MM.1S (cell line): ENCODE results near the gene C19orf44.

Source experiments
- DNase-seq: peaks from one replicate; pipeline ENCODE4 v3.0.0-alpha.2; 2015
- H2AFZ ChIP-seq: fragments of 300-600 bp; sonication (generic); 2 replicates; pipeline ENCODE4 v1.6.0; 2016; ENCODE audit warnings: antibody characterized with exemption, low read length
- H3F3A ChIP-seq: fragments of 300-600 bp; sonication (generic); 2 replicates; pipeline ENCODE4 v1.6.1; 2016; ENCODE audit warnings: mild to moderate bottlenecking, antibody characterized with exemption, low read length, moderate library complexity, mixed read lengths; ENCODE audit not compliant: insufficient read depth
- H3K27ac ChIP-seq: fragments of 300-600 bp; sonication (generic); 2 replicates; pipeline ENCODE4 v1.5.1; 2016; ENCODE audit warnings: mild to moderate bottlenecking, low read length
- H3K27me3 ChIP-seq: fragments of 300-600 bp; sonication (generic); replicated peaks from 2 replicates; pipeline ENCODE4 v1.6.0; 2016; ENCODE audit warnings: low read length; ENCODE audit not compliant: insufficient read depth
- H3K36me3 ChIP-seq: fragments of 300-600 bp; sonication (generic); replicated peaks from 2 replicates; pipeline ENCODE4 v1.6.1; 2016; ENCODE audit warnings: mild to moderate bottlenecking, low read length, mixed read lengths; ENCODE audit not compliant: insufficient read depth
- H3K4me1 ChIP-seq: fragments of 300-600 bp; sonication (generic); 2 replicates; pipeline ENCODE4 v1.6.1; 2016; ENCODE audit warnings: low read length, mixed read lengths
- H3K4me2 ChIP-seq: fragments of 300-600 bp; sonication (generic); 2 replicates; pipeline ENCODE4 v1.6.0; 2016; ENCODE audit warnings: low read depth, low read length
- H3K4me3 ChIP-seq: fragments of 300-600 bp; sonication (generic); 2 replicates; pipeline ENCODE4 v1.5.1; 2016; ENCODE audit warnings: low read length, mixed read lengths
- H3K79me2 ChIP-seq: fragments of 300-600 bp; sonication (generic); 2 replicates; pipeline ENCODE4 v1.6.1; 2016; ENCODE audit warnings: mixed run types, low read length, mixed read lengths
- H3K9ac ChIP-seq: fragments of 300-600 bp; sonication (generic); 2 replicates; pipeline ENCODE4 v1.6.1; 2016; ENCODE audit warnings: low read length, mixed read lengths
- H3K9me2 ChIP-seq: fragments of 300-600 bp; sonication (generic); replicated peaks from 2 replicates; pipeline ENCODE4 v1.6.1; 2016; ENCODE audit warnings: mild to moderate bottlenecking, low read length, mixed read lengths; ENCODE audit not compliant: insufficient read depth
- H3K9me3 ChIP-seq: fragments of 300-600 bp; sonication (generic); replicated peaks from 2 replicates; pipeline ENCODE4 v1.6.1; 2016; ENCODE audit warnings: mild to moderate bottlenecking, low read length, mixed read lengths; ENCODE audit not compliant: insufficient read depth
- H4K20me1 ChIP-seq: fragments of 300-600 bp; sonication (generic); 2 replicates; pipeline ENCODE4 v1.6.1; 2016; ENCODE audit warnings: mild to moderate bottlenecking, low read length, moderate library complexity, mixed read lengths; ENCODE audit not compliant: insufficient read depth
- CTCF ChIP-seq: fragments of 300-600 bp; sonication (generic); IDR thresholded peaks from 2 replicates; pipeline ENCODE4 v1.5.1; 2016; ENCODE audit warnings: antibody characterized with exemption, low read length, mixed read lengths
- EZH2 ChIP-seq: fragments of 300-600 bp; sonication (generic); optimal IDR thresholded peaks from 2 replicates; pipeline ENCODE3; 2017; ENCODE audit warnings: low read depth, mild to moderate bottlenecking, antibody characterized with exemption, low read length, mixed read lengths
- EZH2phosphoT487 ChIP-seq: fragments of 300-600 bp; sonication (generic); IDR thresholded peaks from 2 replicates; pipeline ENCODE4 v1.6.1; 2018; ENCODE audit warnings: antibody characterized with exemption, low read length

Gene C19orf44

GRCh38 chr19:16455489-16455888 is 40.7 kb upstream of the C19orf44 start:
- Histone ChIP-seq H4K20me1 (peaks cover 17% of the 10 kb centered on the region), H3K79me2 (peaks cover 94% of the 10 kb centered on the region), H3K27ac (no peak overlapping the region), H2AFZ (no peak overlapping the region), H3F3A (no peaks in the 10 kb centered on the region), H3K4me1 (no peaks in the 10 kb centered on the region), H3K4me2 (no peak overlapping the region), H3K27me3 (no peaks in the 10 kb centered on the region), H3K9ac (no peak overlapping the region), H3K4me3 (no peak overlapping the region), H3K9me2 (no peaks in the 10 kb centered on the region), H3K36me3 (no peaks in the 10 kb centered on the region), H3K9me3 (no peaks in the 10 kb centered on the region)
- no peak for TF ChIP-seq CTCF
- no peak for TF ChIP-seq EZH2phosphoT487
- TF ChIP-seq EZH2: no peak
- no peak for DNase-seq

GRCh38 chr19:16456652-16457194 is 39.5 kb upstream of the C19orf44 start:
- H4K20me1 ChIP-seq: peaks cover 17% of the 10 kb centered on the region
- no peaks in the 10 kb centered on the region for H3K36me3 ChIP-seq
- H3F3A ChIP-seq: no peaks in the 10 kb centered on the region
- no peak for DNase-seq
- no peak overlapping the region for H3K9ac ChIP-seq
- H3K9me2 ChIP-seq: no peaks in the 10 kb centered on the region
- H3K4me3 ChIP-seq: no peak overlapping the region
- H3K27me3 ChIP-seq: no peaks in the 10 kb centered on the region
- H3K79me2 ChIP-seq: peaks cover 95% of the 10 kb centered on the region
- no peak overlapping the region for H3K27ac ChIP-seq
- H3K4me1 ChIP-seq: no peaks in the 10 kb centered on the region
- no peak overlapping the region for H2AFZ ChIP-seq
- no peak for TF ChIP-seq EZH2phosphoT487
- no peak for TF ChIP-seq CTCF
- TF ChIP-seq EZH2: no peak
- H3K4me2 ChIP-seq: no peak overlapping the region
- no peaks in the 10 kb centered on the region for H3K9me3 ChIP-seq

GRCh38 chr19:16457195-16457953 is 38.8 kb upstream of the C19orf44 start:
- Histone ChIP-seq H3K9ac (no peak overlapping the region), H3F3A (no peaks in the 10 kb centered on the region), H3K4me1 (no peaks in the 10 kb centered on the region), H4K20me1 (peaks cover 17% of the 10 kb centered on the region), H3K27me3 (no peaks in the 10 kb centered on the region), H3K4me2 (no peak overlapping the region), H3K79me2 (peaks cover 95% of the 10 kb centered on the region), H3K36me3 (no peaks in the 10 kb centered on the region), H3K9me2 (no peaks in the 10 kb centered on the region), H3K27ac (no peak overlapping the region), H3K4me3 (no peak overlapping the region), H3K9me3 (no peaks in the 10 kb centered on the region), H2AFZ (no peak overlapping the region)
- no peak for TF ChIP-seq CTCF
- no peak for DNase-seq
